GM06990 (cell line): ENCODE results near the gene MAML1.

Experiments used
- DNase-seq: peaks from one replicate; pipeline ENCODE4 v3.0.0-alpha.2; 2011; ENCODE audit not compliant: insufficient read length; ENCODE audit errors: extremely low read depth
- H3K27me3 ChIP-seq: replicated peaks from 2 replicates; pipeline ENCODE4 v1.6.0; 2011; ENCODE audit warnings: low read length; ENCODE audit not compliant: control insufficient read depth, insufficient read depth
- H3K36me3 ChIP-seq: 2 replicates; pipeline ENCODE4 v1.5.1; 2011; ENCODE audit warnings: low read length; ENCODE audit not compliant: control insufficient read depth, insufficient read depth
- H3K4me3 ChIP-seq: replicated peaks from 2 replicates; pipeline ENCODE4 v1.5.1; 2011; ENCODE audit warnings: low read depth, mild to moderate bottlenecking, control low read depth, low read length
- TF ChIP-seq, protein P1 (sequence below): IDR thresholded peaks from 2 replicates; pipeline ENCODE4 v1.5.1; 2011; ENCODE audit warnings: low read length, control low read depth, mild to moderate bottlenecking, inconsistent platforms; ENCODE audit not compliant: insufficient read depth, poor library complexity, severe bottlenecking

MAML1 gene

DNA sequence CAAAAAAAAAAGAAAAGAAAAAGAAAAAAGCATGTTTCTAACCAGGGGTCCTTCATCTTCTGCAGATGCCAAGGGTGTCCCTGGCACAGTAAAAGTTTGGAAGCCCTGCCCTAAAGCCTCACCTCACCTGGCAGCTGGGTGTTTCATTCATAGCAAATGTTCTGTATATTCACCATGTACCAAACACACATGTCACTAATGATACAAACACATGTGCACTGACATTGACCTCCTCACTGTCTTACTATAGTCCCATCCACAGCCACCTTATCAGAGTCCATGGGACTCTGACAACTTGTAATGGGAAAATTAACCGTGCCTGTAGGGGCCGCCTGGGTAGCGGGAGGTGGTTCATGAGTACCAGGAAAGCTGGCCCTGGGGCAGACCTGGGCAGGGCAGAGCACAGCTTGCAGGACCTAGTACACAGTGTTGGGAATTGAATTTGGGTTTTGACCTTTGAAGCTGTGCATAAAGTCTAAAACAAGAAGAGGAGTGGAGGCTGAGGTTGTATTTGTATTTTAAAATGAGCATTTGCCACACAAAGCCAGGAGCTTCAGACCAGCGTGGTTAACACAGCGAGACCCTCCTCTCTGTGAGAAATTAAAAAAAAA is 80.5 kb downstream of the MAML1 start:
- no peaks in the 10 kb centered on the region; the same call in none of the 2 replicates for H3K36me3 ChIP-seq
- no peaks in the 10 kb centered on the region for H3K27me3 ChIP-seq
- no peak overlapping the region for H3K4me3 ChIP-seq
- TF ChIP-seq, protein P1, sequence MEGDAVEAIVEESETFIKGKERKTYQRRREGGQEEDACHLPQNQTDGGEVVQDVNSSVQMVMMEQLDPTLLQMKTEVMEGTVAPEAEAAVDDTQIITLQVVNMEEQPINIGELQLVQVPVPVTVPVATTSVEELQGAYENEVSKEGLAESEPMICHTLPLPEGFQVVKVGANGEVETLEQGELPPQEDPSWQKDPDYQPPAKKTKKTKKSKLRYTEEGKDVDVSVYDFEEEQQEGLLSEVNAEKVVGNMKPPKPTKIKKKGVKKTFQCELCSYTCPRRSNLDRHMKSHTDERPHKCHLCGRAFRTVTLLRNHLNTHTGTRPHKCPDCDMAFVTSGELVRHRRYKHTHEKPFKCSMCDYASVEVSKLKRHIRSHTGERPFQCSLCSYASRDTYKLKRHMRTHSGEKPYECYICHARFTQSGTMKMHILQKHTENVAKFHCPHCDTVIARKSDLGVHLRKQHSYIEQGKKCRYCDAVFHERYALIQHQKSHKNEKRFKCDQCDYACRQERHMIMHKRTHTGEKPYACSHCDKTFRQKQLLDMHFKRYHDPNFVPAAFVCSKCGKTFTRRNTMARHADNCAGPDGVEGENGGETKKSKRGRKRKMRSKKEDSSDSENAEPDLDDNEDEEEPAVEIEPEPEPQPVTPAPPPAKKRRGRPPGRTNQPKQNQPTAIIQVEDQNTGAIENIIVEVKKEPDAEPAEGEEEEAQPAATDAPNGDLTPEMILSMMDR: no peak
- DNase-seq: no peak

DNA sequence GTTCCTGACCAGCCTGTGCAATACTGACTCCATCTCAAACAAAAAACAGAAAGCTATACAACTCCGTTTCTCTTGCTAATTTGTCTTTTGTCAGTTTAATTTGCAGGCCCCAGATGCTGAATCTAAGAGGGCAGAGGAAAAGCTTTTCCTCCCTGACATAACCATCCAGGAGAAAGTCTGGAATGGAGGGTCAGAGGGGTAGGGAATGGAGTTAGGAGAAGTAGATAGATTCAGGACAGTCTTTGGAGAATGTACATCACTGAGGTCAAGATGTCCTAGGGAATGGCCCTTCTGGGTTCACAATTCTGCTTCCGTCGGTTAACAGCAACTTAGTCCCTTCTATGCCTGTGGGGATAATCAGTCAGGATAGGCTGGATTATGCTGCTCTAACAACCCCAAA is 81.5 kb downstream of the MAML1 start:
- no peak overlapping the region for H3K4me3 ChIP-seq
- no peaks in the 10 kb centered on the region for H3K27me3 ChIP-seq
- DNase-seq: no peak
- H3K36me3 ChIP-seq: no peaks in the 10 kb centered on the region; the same call in none of the 2 replicates
- TF ChIP-seq, protein P1: no peak

DNA sequence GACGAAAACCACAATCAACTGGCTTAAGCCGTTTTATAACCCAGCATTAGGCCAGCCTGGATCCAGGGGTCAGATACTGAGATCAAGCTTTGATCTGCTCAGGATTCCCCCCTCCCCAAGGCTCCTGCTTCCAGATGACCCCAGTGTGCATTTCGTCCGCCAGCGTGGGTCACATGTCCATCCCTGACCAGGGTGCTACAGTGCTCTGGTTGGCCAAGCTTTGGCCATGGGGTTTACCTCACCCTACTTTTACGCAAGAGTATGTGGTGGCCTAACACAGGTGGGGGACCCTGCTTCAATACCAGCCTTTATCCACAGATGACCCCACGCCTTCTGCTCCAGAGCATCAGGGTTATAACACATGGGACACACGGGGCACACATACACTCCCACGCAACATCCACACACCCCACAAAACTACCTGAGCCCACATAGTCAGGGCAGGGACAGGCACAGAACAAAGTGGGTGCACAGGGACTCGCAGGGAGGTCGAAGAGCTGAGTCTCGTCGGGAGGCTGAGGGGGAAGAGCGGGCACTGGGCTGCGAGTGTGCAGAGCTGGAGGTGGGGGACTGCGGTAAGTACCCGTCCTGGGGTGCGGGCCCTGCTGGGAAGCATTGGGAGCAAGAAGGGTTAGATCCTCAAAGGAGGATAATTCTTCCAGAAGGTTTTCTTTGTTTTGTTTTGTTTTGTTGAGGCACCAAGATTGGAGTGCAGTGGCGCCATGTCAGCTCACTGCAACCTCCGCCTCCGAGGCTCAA is 83.0 kb downstream of the MAML1 start:
- no peaks in the 10 kb centered on the region; the same call in none of the 2 replicates for H3K36me3 ChIP-seq
- no peak overlapping the region for H3K4me3 ChIP-seq
- no peak for DNase-seq

DNA sequence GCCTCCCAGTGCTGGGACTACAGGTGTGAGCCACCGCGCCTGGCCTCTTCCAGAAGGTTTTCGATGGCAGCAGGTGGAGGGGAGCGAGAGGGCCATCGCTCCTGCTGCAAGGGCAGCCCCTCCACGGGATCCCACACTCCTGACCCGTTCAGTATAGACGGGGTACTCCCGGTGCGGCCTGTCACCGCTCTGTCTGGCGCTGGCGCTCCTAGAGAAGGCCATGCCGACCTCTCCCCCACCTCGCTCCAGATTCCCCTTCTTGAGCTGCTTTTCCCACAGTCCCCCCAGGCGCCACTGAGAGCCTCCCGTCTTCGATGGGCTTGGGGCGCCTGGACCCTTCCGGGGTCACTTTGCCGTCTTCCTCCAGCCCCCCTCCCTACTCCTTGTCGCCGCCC is 83.8 kb downstream of the MAML1 start:
- TF ChIP-seq, protein P1: no peak
- no peaks in the 10 kb centered on the region for H3K27me3 ChIP-seq
- H3K4me3 ChIP-seq: no peak overlapping the region; the same call in 1 of the 2 replicates
- no peaks in the 10 kb centered on the region; the same call in none of the 2 replicates for H3K36me3 ChIP-seq
- DNase-seq: no peak

More for the DNA sequence above, 83.0 kb downstream of the MAML1 start:
- TF ChIP-seq, protein P1: no peak
- no peaks in the 10 kb centered on the region for H3K27me3 ChIP-seq

DNA sequence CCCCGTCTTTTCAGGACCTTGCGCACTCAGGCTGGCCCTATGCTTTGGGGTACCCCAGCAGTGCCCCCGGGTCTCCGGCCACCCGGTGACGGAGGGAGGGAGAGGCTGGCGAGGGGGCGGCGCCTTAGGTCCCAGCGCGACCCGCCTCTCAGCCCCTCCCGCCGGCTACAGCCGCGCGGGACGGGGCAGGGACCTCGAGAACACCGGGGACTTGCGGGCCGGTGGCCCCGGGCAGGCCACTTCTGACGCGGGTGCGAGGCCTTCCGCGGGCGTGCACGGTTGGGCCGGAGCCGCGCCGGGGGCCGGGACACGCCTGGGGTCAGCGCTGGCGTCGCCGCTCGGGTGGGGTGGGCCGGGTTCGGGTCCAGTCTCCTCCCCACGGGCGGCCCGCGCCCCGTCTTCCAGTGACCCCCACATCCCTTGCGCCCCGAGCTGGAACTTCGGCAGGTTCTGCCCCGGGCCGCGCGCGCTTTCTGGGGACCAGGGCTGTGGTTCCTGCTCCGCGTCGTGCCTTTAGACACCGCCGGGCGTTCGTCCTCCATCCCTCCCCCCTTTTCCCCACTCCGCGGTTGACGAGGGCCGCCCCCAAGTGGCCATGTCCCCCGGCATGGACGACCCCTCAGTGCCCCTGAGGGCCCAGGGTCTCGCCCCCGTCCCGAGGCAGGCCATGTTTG is 84.3 kb downstream of the MAML1 start:
- no peak overlapping the region; the same call in 1 of the 2 replicates for H3K4me3 ChIP-seq
- no peaks in the 10 kb centered on the region for H3K27me3 ChIP-seq
- no peak for DNase-seq
- TF ChIP-seq, protein P1: no peak
- H3K36me3 ChIP-seq: no peaks in the 10 kb centered on the region; the same call in none of the 2 replicates
